Nephron progenitor cell (in vitro differentiated cells): ENCODE data around the gene SLC12A2.

Experiments
- DNase-seq: peaks from one replicate; pipeline ENCODE4 v3.0.0; 2021
- H3K27ac Mint-ChIP-seq: 2 replicates; pipeline ENCODE4 v1.8.0; 2021; ENCODE audit warnings: mild to moderate bottlenecking, moderate library complexity, mixed read lengths
- H3K27me3 Mint-ChIP-seq: 2 replicates; pipeline ENCODE4 v1.8.0; 2021; ENCODE audit warnings: mild to moderate bottlenecking, low read depth, mixed read lengths; ENCODE audit not compliant: poor library complexity
- H3K36me3 Mint-ChIP-seq: 2 replicates; pipeline ENCODE4 v1.8.0; 2021; ENCODE audit warnings: low read depth, mixed read lengths
- H3K4me1 Mint-ChIP-seq: 2 replicates; pipeline ENCODE4 v1.8.0; 2021; ENCODE audit warnings: mixed read lengths
- H3K4me3 Mint-ChIP-seq: 2 replicates; pipeline ENCODE4 v1.8.0; 2021; ENCODE audit warnings: mild to moderate bottlenecking, moderate library complexity, mixed read lengths
- H3K9me3 Mint-ChIP-seq: 2 replicates; pipeline ENCODE4 v1.8.0; 2021; ENCODE audit warnings: mild to moderate bottlenecking, moderate library complexity, mixed read lengths
- CTCF ChIP-seq: fragments of 200-600 bp; sonication (generic); IDR thresholded peaks from 2 replicates; pipeline ENCODE4 v1.5.0; 2021; ENCODE audit warnings: antibody characterized with exemption

Gene SLC12A2

DNA sequence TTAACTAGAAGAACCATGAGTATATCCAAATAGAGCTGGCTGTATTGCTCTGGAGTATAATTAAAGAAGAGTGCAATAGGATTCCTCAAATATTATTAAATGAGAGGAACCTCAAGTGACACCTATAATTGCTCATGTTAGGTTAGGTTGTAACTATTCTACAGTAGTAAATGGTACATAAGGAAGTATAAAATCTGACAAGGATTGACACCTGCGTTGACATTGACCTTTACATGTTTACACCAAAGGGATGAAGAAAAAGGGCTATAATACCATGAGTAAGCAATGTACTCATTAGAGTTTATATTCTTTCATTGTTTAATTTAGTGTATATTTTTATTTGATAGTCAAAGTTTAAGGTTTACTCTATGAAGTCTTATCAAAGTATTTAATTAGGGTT, 48.9 kb downstream of the SLC12A2 start:
- no peak overlapping the region for H3K27ac Mint-ChIP-seq
- H3K36me3 Mint-ChIP-seq = peaks cover 45% of the 10 kb centered on the region
- no peak overlapping the region for H3K4me3 Mint-ChIP-seq
- DNase-seq = no peak
- H3K27me3 Mint-ChIP-seq = no peaks in the 10 kb centered on the region
- no peaks in the 10 kb centered on the region for H3K9me3 Mint-ChIP-seq
- TF ChIP-seq CTCF = no peak
- no peaks in the 10 kb centered on the region for H3K4me1 Mint-ChIP-seq

- Mint-ChIP-seq H3K36me3 (peaks cover 48% of the 10 kb centered on the region), H3K27ac (no peak overlapping the region), H3K9me3 (no peaks in the 10 kb centered on the region), H3K4me1 (no peaks in the 10 kb centered on the region), H3K27me3 (no peaks in the 10 kb centered on the region), H3K4me3 (no peak overlapping the region)
- DNase-seq = no peak
- TF ChIP-seq CTCF = no peak
Observed at GRCh38 chr5:128135286-128135685, 51.7 kb downstream of the SLC12A2 start.

DNA sequence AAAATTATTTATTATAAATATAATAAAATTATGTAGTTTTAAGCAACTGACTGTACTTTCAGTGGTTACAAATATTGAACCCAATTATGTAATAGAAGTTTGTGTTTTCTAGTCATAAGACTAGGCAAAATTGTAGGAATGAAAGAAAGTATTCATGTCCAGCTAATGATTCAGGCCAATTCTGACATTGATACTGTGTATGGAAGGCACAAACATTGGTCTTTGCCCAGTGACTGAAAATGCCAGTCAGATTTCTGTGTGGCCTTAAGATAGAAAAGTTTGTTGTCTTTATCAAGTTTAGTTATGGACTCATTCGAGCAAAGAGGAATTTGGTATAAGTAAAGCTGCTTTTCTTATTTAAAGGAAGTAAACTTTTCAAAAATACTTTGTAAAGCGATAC, 60.3 kb downstream of the SLC12A2 start:
- TF ChIP-seq CTCF = no peak
- H3K9me3 Mint-ChIP-seq = no peaks in the 10 kb centered on the region

GRCh38 chr5:128144491-128144890, 60.9 kb downstream of the SLC12A2 start:
- DNase-seq = no peak
- no peak for TF ChIP-seq CTCF
- no peak overlapping the region for H3K4me3 Mint-ChIP-seq
- no peaks in the 10 kb centered on the region for H3K9me3 Mint-ChIP-seq
- H3K27ac Mint-ChIP-seq = peak overlapping the region; percentile 11
- no peaks in the 10 kb centered on the region for H3K4me1 Mint-ChIP-seq
- H3K27me3 Mint-ChIP-seq = no peaks in the 10 kb centered on the region
- H3K36me3 Mint-ChIP-seq = peaks cover 9% of the 10 kb centered on the region

More for the DNA sequence above, 60.3 kb downstream of the SLC12A2 start:
- no peaks in the 10 kb centered on the region for H3K4me1 Mint-ChIP-seq
- DNase-seq = no peak
- H3K27me3 Mint-ChIP-seq = no peaks in the 10 kb centered on the region
- no peak overlapping the region for H3K27ac Mint-ChIP-seq
- no peak overlapping the region for H3K4me3 Mint-ChIP-seq
- H3K36me3 Mint-ChIP-seq = peaks cover 9% of the 10 kb centered on the region

GRCh38 chr5:128146671-128147070, 63.1 kb downstream of the SLC12A2 start:
- Mint-ChIP-seq H3K27me3 (no peaks in the 10 kb centered on the region), H3K36me3 (peaks cover 6% of the 10 kb centered on the region), H3K4me1 (no peaks in the 10 kb centered on the region), H3K9me3 (no peaks in the 10 kb centered on the region), H3K27ac (no peak overlapping the region), H3K4me3 (no peak overlapping the region)
- TF ChIP-seq CTCF = no peak
- no peak for DNase-seq

DNA sequence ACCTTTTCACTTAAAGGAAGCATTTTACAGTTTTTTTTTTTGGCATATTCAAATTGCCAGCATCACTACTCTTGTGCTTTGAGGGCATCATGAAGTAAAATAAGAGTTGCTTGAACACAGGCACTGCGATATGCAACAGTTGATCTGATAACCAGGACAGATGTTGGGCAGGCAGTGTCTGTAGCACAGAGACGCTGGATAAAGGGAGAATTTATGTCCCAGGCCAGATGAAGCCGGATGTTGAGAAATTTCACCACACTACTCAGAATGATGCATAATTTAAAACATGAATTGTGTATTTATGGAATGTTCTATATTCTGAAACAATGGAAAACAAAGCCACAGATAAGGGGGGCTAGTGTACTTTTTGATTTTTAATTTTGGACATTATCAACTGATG, 71.4 kb downstream of the SLC12A2 start:
- Mint-ChIP-seq H3K4me1 (no peaks in the 10 kb centered on the region), H3K27ac (no peak overlapping the region), H3K4me3 (no peak overlapping the region), H3K9me3 (peaks cover 4% of the 10 kb centered on the region), H3K36me3 (peaks cover 41% of the 10 kb centered on the region), H3K27me3 (no peaks in the 10 kb centered on the region)
- no peak for DNase-seq
- TF ChIP-seq CTCF = no peak
